ENCODE measurements around the gene GPATCH8. TPM values are rescaled to one million over a fixed set of nuclear protein-coding genes. Genes with fewer than 3 reads are reported as not detected.

GPATCH8 gene
- total and polyA plus RNA-seq, 10 donors, result 4.8 to 66.3 (median 57.9) TPM

- WGBS, 5 donors, result 31 to 39% (median 35%) methylated on average over 20 to 21 of the region's 21 CpGs
- intact Hi-C loops (cut with DNase I; ENCODE audit: low total_unique reads), result loop anchor here (5.0 kb wide), 1 partner anchor 104 kb away; no protein-coding TSS in a partner anchor
Measured at GRCh38 chr17:44533533-44534246, 30.5 kb upstream of the GPATCH8 start.

GRCh38 chr17:44530896-44531418, 27.8 kb upstream of the GPATCH8 start:
- no peak for DNase-seq
- WGBS, 5 donors, result 66 to 71% (median 70%) methylated on average over 7 of the region's 7 CpGs
- TF ChIP-seq POLR2A (IDR thresholded peaks at IDR 0.05) (no peak), POLR2AphosphoS5 (IDR thresholded peaks at IDR 0.05) (no peak), CTCF (IDR thresholded peaks at IDR 0.05 in 8 of 11, conservative IDR thresholded peaks at IDR 0.05 in 3 of 11) (no peak)
- intact Hi-C loops (cut with DNase I; ENCODE audit: low total_unique reads), result loop anchor here (5.0 kb wide), 1 partner anchor 106 kb away; no protein-coding TSS in a partner anchor
- Histone ChIP-seq H3K27ac (no peak overlapping the region), H3K36me3 (no peaks in the 10 kb centered on the region), H3K4me3 (no peak overlapping the region), H3K4me1 (peaks cover 5 to 20% (median 12%) of the 10 kb centered on the region in 6 donors), H3K9me3 (peaks cover 0 to 9% (median 7%) of the 10 kb centered on the region in 8 donors), H3K27me3 (replicated peaks in 1 of 7) (peaks cover 0 to 78% (median 2%) of the 10 kb centered on the region in 7 donors)

More at GRCh38 chr17:44533533-44534246, 30.5 kb upstream of the GPATCH8 start:
- TF ChIP-seq POLR2A (IDR thresholded peaks at IDR 0.05) (no peak), POLR2AphosphoS5 (IDR thresholded peaks at IDR 0.05) (peak in 2 of 3 donors; percentile 35 to 50), CTCF (IDR thresholded peaks at IDR 0.05 in 8 of 11, conservative IDR thresholded peaks at IDR 0.05 in 3 of 11) (peak; percentile 70 to 94 (median 92))
- no peaks in the 10 kb centered on the region for H3K36me3 ChIP-seq
- peaks cover 0 to 65% (median 6%) of the 10 kb centered on the region in 7 donors for H3K27me3 ChIP-seq (replicated peaks in 1 of 7)
- no peaks in the 10 kb centered on the region for H3K9me3 ChIP-seq
- no peak overlapping the region for H3K27ac ChIP-seq
- no peak overlapping the region for H3K4me3 ChIP-seq
- H3K4me1 ChIP-seq, result peaks cover 9 to 33% (median 22%) of the 10 kb centered on the region in 6 donors
- DNase-seq, result peak; percentile 95

- H3K4me1 ChIP-seq, result peaks cover 0 to 13% (median 9%) of the 10 kb centered on the region in 6 donors
- H3K27me3 ChIP-seq (replicated peaks in 1 of 7), result peaks cover 0 to 80% (median 6%) of the 10 kb centered on the region in 7 donors
- DNase-seq, result no peak
- no peak for TF ChIP-seq CTCF (IDR thresholded peaks at IDR 0.05 in 8 of 11, conservative IDR thresholded peaks at IDR 0.05 in 3 of 11)
- no peak for TF ChIP-seq POLR2AphosphoS5 (IDR thresholded peaks at IDR 0.05)
- TF ChIP-seq POLR2A (IDR thresholded peaks at IDR 0.05), result no peak
- intact Hi-C loops (cut with DNase I; ENCODE audit: low total_unique reads), result loop anchor here (5.0 kb wide), 1 partner anchor 107 kb away; no protein-coding TSS in a partner anchor
- peaks cover 0 to 9% (median 7%) of the 10 kb centered on the region in 8 donors for H3K9me3 ChIP-seq
- no peak overlapping the region for H3K4me3 ChIP-seq
- H3K36me3 ChIP-seq, result no peaks in the 10 kb centered on the region
- WGBS, 5 donors, result 61 to 74% (median 70%) methylated on average over 3 of the region's 3 CpGs
- H3K27ac ChIP-seq, result no peak overlapping the region
Measured at GRCh38 chr17:44529864-44530263, 26.7 kb upstream of the GPATCH8 start.

GRCh38 chr17:44527954-44528353, 24.7 kb upstream of the GPATCH8 start:
- H3K27ac ChIP-seq, result no peak overlapping the region
- intact Hi-C loops (cut with DNase I; ENCODE audit: low total_unique reads), result no loop called here
- peaks cover 0 to 9% (median 7%) of the 10 kb centered on the region in 8 donors for H3K9me3 ChIP-seq
- 94 to 98% (median 96%) methylated on average over 7 to 28 of the region's 28 CpGs for WGBS, 5 donors
- no peak for DNase-seq
- TF ChIP-seq POLR2AphosphoS5 (IDR thresholded peaks at IDR 0.05) (no peak), CTCF (IDR thresholded peaks at IDR 0.05 in 8 of 11, conservative IDR thresholded peaks at IDR 0.05 in 3 of 11) (no peak), POLR2A (IDR thresholded peaks at IDR 0.05) (no peak)
- no peaks in the 10 kb centered on the region for H3K4me1 ChIP-seq
- peaks cover 0 to 71% (median 6%) of the 10 kb centered on the region in 7 donors for H3K27me3 ChIP-seq (replicated peaks in 1 of 7)
- H3K4me3 ChIP-seq, result no peak overlapping the region
- no peaks in the 10 kb centered on the region for H3K36me3 ChIP-seq
